H7 (cell line): ENCODE measurements around the gene LAMB4. TPM values are rescaled to one million over a fixed set of nuclear protein-coding genes. Genes with fewer than 3 reads are reported as not detected.

ENCODE experiments used
- DNase-seq: peaks from one replicate; pipeline ENCODE4 v3.0.0; 2012
- H3K27me3 ChIP-seq: 2 replicates; pipeline ENCODE4 v1.6.0; 2011; ENCODE audit warnings: mild to moderate bottlenecking, low read length; ENCODE audit not compliant: control insufficient read depth, insufficient read depth
- H3K36me3 ChIP-seq: replicated peaks from 2 replicates; pipeline ENCODE4 v1.5.1; 2011; ENCODE audit warnings: low read length; ENCODE audit not compliant: control insufficient read depth, insufficient read depth
- H3K4me3 ChIP-seq: 2 replicates; pipeline ENCODE4 v1.5.1; 2011; ENCODE audit warnings: low read depth, mild to moderate bottlenecking, control low read depth, low read length, moderate library complexity; ENCODE audit not compliant: insufficient read depth
- total RNA-seq: library from RNA; depleted of rRNA; stranded (reverse); fragments of >200 nt; shearing (Covaris generic); gene quantifications from 2 replicates; pipeline ENCODE4 v1.2.3, GENCODE V29; 2014

LAMB4 gene
- total RNA-seq, 1 experiment from 2014 or later, result not detected

- no peak for DNase-seq
- Histone ChIP-seq H3K4me3 (no peak overlapping the region), H3K36me3 (no peaks in the 10 kb centered on the region), H3K27me3 (no peaks in the 10 kb centered on the region)
Observed at GRCh38 chr7:108017776-108018151, 112.4 kb downstream of the LAMB4 start.

- no peaks in the 10 kb centered on the region for H3K36me3 ChIP-seq
- DNase-seq, result peak; percentile 8
Observed at GRCh38 chr7:108016841-108017775, 113.1 kb downstream of the LAMB4 start.

DNA sequence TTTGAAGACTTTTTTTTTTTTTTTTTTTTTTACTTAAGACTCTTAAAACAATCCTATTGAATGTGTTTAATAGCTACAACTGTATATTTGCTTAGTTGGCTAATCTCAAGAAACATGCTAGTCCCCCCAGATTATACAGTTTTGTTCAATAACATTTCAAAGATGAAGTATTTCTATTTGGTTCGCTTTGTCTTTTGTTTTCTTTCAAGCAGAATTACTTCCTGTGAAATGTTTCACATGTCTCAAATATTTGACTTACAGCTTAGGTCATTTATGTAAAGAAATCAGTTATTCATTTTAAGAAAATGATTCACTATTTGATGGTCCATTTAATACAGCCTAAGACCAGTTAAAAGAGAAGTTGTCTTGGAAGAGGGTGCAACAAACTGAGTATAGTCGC is 114.4 kb downstream of the LAMB4 start:
- DNase-seq, result no peak
- Histone ChIP-seq H3K27me3 (no peaks in the 10 kb centered on the region), H3K4me3 (no peak overlapping the region)

More at GRCh38 chr7:108016841-108017775, 113.1 kb downstream of the LAMB4 start:
- no peaks in the 10 kb centered on the region for H3K27me3 ChIP-seq
- H3K4me3 ChIP-seq, result no peak overlapping the region

DNA sequence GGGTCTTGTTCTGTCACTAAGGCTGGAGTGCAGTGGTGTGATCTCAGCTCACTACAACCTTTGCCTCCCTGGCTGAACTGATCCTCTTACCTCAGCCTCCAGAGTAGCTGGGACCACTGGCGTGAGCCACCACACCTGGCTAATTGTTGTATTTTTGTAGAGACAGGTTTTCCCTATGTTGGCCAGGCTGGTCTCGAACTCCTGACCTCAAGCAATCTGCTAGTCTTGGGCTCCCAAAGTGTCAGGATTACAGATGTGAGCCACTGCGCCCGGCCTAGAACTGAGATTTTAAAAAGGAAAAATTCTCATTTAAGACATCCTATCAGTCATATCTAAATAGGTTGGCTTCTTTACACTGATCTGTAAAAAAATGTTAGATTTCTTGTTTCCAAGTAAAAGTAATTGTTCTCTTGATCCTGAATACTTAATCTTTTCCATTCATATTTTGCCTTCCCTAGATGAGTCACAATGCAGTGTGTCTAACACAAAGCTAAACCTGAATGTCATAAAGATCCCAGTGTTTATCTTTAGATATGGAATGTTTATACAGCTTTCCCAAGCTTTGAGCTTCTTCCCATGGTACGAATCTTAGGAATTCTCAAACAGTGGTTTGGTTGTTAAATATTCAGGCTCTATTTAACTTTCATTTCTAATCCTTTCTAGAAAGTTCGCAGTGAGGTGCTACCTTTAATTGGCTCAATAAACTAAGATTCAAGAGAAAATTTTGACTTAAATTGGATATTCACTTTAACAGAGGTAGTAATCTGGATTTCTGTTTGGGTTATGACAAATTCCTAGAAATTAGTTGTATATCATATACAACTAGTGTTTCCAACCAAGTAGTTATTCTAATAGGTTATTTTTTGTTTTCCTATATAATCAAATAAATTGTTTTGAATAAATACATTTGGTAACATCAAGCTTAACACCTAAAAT is 115.1 kb downstream of the LAMB4 start:
- Histone ChIP-seq H3K4me3 (no peak overlapping the region), H3K36me3 (no peaks in the 10 kb centered on the region), H3K27me3 (no peaks in the 10 kb centered on the region)
- no peak for DNase-seq

More for the DNA sequence above, 114.4 kb downstream of the LAMB4 start:
- no peaks in the 10 kb centered on the region for H3K36me3 ChIP-seq

GRCh38 chr7:108014215-108014614 is 115.9 kb downstream of the LAMB4 start:
- H3K4me3 ChIP-seq, result no peak overlapping the region
- H3K36me3 ChIP-seq, result no peaks in the 10 kb centered on the region
- DNase-seq, result no peak
- no peaks in the 10 kb centered on the region for H3K27me3 ChIP-seq

GRCh38 chr7:108012499-108013430 is 117.4 kb downstream of the LAMB4 start:
- DNase-seq, result no peak
- Histone ChIP-seq H3K27me3 (no peaks in the 10 kb centered on the region), H3K36me3 (no peaks in the 10 kb centered on the region), H3K4me3 (no peak overlapping the region)

DNA sequence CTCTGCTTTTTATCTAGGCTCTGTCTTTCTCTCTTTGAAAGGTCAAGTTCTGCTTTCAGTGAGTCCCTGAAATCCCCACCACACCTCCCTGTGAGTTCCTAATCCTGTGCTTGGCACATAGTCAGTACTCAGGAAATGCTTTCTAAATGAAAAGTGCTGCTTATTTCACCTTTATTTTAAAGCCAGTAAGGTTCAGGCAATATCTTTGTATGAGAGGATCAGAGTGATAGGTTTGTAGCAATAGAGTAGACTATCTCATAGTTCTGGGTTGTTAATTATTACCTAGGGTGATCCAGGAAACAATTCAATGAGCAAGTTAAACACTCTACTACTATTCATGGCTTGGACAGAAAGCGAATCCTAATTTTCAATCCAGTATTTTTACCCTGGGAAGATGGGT is 119.8 kb downstream of the LAMB4 start:
- no peak for DNase-seq
- no peak overlapping the region for H3K4me3 ChIP-seq
- peaks cover 13% of the 10 kb centered on the region for H3K27me3 ChIP-seq
- no peaks in the 10 kb centered on the region for H3K36me3 ChIP-seq

- DNase-seq, result no peak
- Histone ChIP-seq H3K27me3 (peaks cover 17% of the 10 kb centered on the region), H3K4me3 (no peak overlapping the region), H3K36me3 (no peaks in the 10 kb centered on the region)
Observed at GRCh38 chr7:108009873-108010272, 120.3 kb downstream of the LAMB4 start.

DNA sequence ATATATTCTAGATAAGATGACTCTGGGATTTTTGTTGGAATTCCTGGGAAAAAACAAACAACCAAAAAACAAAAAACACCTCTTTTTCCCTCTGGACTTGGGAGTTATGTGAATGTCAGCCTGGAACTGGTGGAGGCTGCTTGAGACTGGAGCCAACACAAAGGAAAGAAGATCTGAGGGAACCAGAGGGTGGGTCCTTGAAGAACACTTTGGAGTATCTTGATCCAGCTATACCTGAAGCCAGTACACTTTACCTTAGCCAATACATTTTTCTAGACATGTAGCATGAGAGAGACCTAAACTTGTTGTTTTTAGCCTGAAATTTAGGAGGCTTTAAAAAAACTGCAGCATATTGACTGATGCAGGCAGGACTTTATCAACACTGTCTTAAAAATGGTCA is 121.3 kb downstream of the LAMB4 start:
- H3K27me3 ChIP-seq, result peaks cover 28% of the 10 kb centered on the region

DNA sequence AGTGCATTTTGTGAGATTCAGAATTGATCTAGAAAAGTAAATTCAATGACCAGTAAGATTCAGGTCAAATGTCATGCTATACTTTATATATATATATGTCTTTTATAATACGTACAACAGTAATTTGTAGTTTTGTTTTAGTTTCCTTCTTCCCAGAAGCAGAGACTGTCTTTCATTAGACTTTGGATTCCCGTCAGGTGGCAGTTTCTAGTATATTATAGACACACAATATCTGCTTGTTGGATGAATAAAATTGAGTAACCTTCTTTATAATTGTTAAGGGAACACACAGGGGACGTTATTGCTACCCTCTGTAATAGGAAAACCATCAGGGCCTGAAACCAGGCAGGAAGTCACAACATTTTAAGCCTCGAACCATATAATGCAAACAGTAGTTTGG is 121.9 kb downstream of the LAMB4 start:
- Histone ChIP-seq H3K36me3 (no peaks in the 10 kb centered on the region), H3K4me3 (no peak overlapping the region), H3K27me3 (peaks cover 34% of the 10 kb centered on the region)
- DNase-seq, result no peak

More for the DNA sequence above, 121.3 kb downstream of the LAMB4 start:
- DNase-seq, result no peak
- Histone ChIP-seq H3K36me3 (no peaks in the 10 kb centered on the region), H3K4me3 (no peak overlapping the region)

DNA sequence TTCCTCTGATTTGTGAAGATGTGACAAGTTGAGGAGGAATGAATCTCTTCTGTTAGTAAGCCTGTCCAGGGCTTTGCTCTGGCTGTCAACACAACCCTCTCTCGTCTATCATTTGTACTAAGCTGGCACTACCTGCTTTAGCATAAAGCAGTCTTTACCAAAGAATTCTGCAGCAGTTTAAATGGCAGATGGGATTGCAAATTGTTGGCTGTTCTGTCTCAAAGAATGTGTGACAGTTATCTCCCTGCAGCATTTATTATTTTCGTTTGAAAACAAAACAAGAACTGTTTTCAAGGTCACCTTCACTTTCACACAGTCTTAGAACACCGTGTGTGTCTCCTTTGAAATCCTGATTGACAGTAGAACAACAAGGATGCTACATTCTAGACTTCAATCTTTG is 122.4 kb downstream of the LAMB4 start:
- Histone ChIP-seq H3K27me3 (peaks cover 36% of the 10 kb centered on the region), H3K4me3 (no peak overlapping the region), H3K36me3 (no peaks in the 10 kb centered on the region)
- DNase-seq, result no peak

- Histone ChIP-seq H3K36me3 (no peaks in the 10 kb centered on the region), H3K27me3 (peaks cover 41% of the 10 kb centered on the region), H3K4me3 (no peak overlapping the region)
- DNase-seq, result no peak
Observed at GRCh38 chr7:108007261-108007660, 122.9 kb downstream of the LAMB4 start.

DNA sequence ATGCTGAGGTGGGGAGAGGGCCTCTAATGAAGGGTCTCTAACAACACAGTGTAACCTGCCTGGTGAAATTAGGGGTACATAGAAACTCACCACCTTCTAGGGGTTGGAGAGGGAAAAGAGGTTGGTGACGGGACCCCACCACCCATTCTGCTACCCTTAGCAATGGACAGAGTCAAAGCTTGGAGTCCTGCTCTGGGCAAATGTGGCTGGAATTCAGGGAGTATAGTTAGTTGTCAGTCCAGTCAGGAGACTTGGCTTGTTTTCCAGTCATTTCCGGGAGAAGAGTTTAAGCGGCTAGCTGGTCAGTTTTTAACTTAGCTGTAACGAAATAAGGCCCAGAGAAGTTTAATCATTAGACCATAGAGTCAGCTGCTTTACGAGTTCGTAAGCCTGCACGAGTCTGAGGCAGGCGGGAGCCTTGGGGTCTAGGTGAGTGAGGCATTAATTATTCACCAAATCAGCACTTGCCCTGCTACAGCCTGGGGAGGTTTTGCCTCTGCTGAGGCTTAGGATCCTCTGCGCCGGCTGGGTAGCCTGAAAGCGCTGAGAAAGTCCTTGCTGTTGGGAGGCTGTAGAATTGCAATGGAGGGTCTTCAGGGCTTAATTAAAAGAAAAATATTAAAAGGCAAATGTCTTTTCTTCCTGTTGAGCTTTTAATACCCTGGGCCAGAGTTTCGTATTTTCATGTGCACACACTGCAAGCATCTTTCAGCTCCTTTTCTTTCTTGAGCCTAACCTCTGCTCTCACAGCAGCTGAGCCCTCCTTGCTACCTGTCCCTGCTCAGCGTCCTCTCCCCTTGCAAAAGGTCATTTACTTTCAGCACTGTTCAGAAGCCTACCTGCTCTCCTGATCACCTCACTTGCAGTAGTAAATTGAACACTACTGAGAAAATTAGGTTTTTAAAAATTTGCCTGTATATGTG is 125.7 kb downstream of the LAMB4 start:
- Histone ChIP-seq H3K27me3 (peaks cover 55% of the 10 kb centered on the region), H3K4me3 (no peak overlapping the region), H3K36me3 (no peaks in the 10 kb centered on the region)
- DNase-seq, result peak; percentile 58
